Neuronal stem cell (in vitro differentiated cells): ENCODE measurements around the gene PCDHGA11.

Source experiments
- DNase-seq: peaks from one replicate; pipeline ENCODE4 v3.0.0-alpha.2; 2013; ENCODE audit warnings: low spot score
- H2AFZ ChIP-seq: one replicate; pipeline ENCODE4 v1.6.1; 2013; ENCODE audit warnings: mild to moderate bottlenecking, low read length, inconsistent platforms
- H2AK5ac ChIP-seq: 2 replicates; pipeline ENCODE4 v1.6.1; 2013; ENCODE audit warnings: low read depth, mild to moderate bottlenecking, inconsistent platforms, low read length, moderate library complexity, mixed read lengths
- H2BK120ac ChIP-seq: 2 replicates; pipeline ENCODE4 v1.6.1; 2013; ENCODE audit warnings: low read depth, mild to moderate bottlenecking, inconsistent platforms, low read length, moderate library complexity, mixed read lengths
- H2BK12ac ChIP-seq: one replicate; pipeline ENCODE4 v1.6.1; 2013; ENCODE audit warnings: low read length, inconsistent platforms
- H2BK15ac ChIP-seq: 2 replicates; pipeline ENCODE4 v1.6.1; 2013; ENCODE audit warnings: mild to moderate bottlenecking, low read length, inconsistent platforms, mixed read lengths
- H2BK5ac ChIP-seq: one replicate; pipeline ENCODE4 v1.6.1; 2013; ENCODE audit warnings: inconsistent platforms, mild to moderate bottlenecking, low read length, moderate library complexity
- H3K14ac ChIP-seq: one replicate; pipeline ENCODE4 v1.6.1; 2013; ENCODE audit warnings: low read length, inconsistent platforms
- H3K18ac ChIP-seq: 2 replicates; pipeline ENCODE4 v1.6.1; 2013; ENCODE audit warnings: low read length, inconsistent platforms
- H3K23ac ChIP-seq: 2 replicates; pipeline ENCODE4 v1.6.1; 2013; ENCODE audit warnings: low read depth, mild to moderate bottlenecking, mixed read lengths, low read length, inconsistent platforms; ENCODE audit not compliant: poor library complexity
- H3K27ac ChIP-seq: replicated peaks from 3 replicates; pipeline ENCODE4 v1.5.1; 2013; ENCODE audit warnings: low read length, inconsistent platforms
- H3K27me3 ChIP-seq, 3 experiments: 2 replicates each; pipeline ENCODE4 v1.6.1; 2013; ENCODE audit warnings: low read length in 3 of 3, mild to moderate bottlenecking in 2 of 3, inconsistent platforms in 1 of 3, low read depth in 1 of 3, mixed read lengths in 1 of 3, moderate library complexity in 1 of 3; ENCODE audit not compliant: control insufficient read depth in 3 of 3, insufficient read depth in 3 of 3
- H3K36me3 ChIP-seq, 2 donors: replicated peaks in 1 of 2; 2 replicates each; pipeline ENCODE4 v1.6.1; 2013; ENCODE audit warnings: low read length in 2 of 2; ENCODE audit not compliant: control insufficient read depth in 2 of 2, insufficient read depth in 2 of 2
- H3K4ac ChIP-seq: 2 replicates; pipeline ENCODE4 v1.6.1; 2013; ENCODE audit warnings: inconsistent platforms, mild to moderate bottlenecking, low read length, moderate library complexity
- H3K4me1 ChIP-seq, 2 donors: 1 replicate in 1 of 2; 2 replicates in 1 of 2; pipeline ENCODE4 v1.6.1; 2013; ENCODE audit warnings: low read length in 2 of 2, low read depth in 1 of 2; ENCODE audit not compliant: control insufficient read depth in 2 of 2, insufficient read depth in 1 of 2
- H3K4me2 ChIP-seq: one replicate; pipeline ENCODE4 v1.6.1; 2013; ENCODE audit warnings: mild to moderate bottlenecking, low read length, inconsistent platforms; ENCODE audit not compliant: insufficient read depth, poor library complexity, severe bottlenecking
- H3K4me3 ChIP-seq, 2 donors: 2 replicates each; pipeline ENCODE4 v1.5.1; 2013; ENCODE audit warnings: low read length in 2 of 2, mild to moderate bottlenecking in 2 of 2, inconsistent platforms in 1 of 2, moderate library complexity in 1 of 2
- H3K79me1 ChIP-seq: one replicate; pipeline ENCODE4 v1.6.1; 2013; ENCODE audit warnings: low read depth, mild to moderate bottlenecking, inconsistent platforms, low read length, moderate library complexity
- H3K9ac ChIP-seq: one replicate; pipeline ENCODE4 v1.6.1; 2013; ENCODE audit warnings: mild to moderate bottlenecking, low read depth, low read length, inconsistent platforms; ENCODE audit not compliant: poor library complexity
- H3K9me3 ChIP-seq, 2 donors: replicated peaks in 1 of 2; 2 replicates each; pipeline versions ENCODE3 to v1.6.1; 2013; ENCODE audit warnings: low read length in 2 of 2, mild to moderate bottlenecking in 2 of 2, inconsistent platforms in 1 of 2, low read depth in 1 of 2, mixed read lengths in 1 of 2, moderate library complexity in 1 of 2; ENCODE audit not compliant: control insufficient read depth in 2 of 2, insufficient read depth in 1 of 2
- H4K8ac ChIP-seq: one replicate; pipeline ENCODE4 v1.6.1; 2013; ENCODE audit warnings: low read depth, mild to moderate bottlenecking, inconsistent platforms, low read length, moderate library complexity
- H4K91ac ChIP-seq: one replicate; pipeline ENCODE4 v1.6.1; 2013; ENCODE audit warnings: low read length, low read depth, mild to moderate bottlenecking, inconsistent platforms; ENCODE audit not compliant: poor library complexity
- WGBS, 2 donors: extraction: QIAGEN DNeasy Blood & Tissue Kit; methylation state at CpG; one replicate each; pipeline ENCODE4 v1.1.7; 2013; ENCODE audit warnings: missing lambda C conversion rate in 2 of 2, mixed read lengths in 1 of 2; ENCODE audit not compliant: insufficient read length in 2 of 2, insufficient replicate concordance in 1 of 2; ENCODE audit errors: extremely low coverage in 2 of 2; 5-methylcytosine and 5-hydroxymethylcytosine counted together

The PCDHGA11 gene

GRCh38 chr5:141409598-141410306 lies 11.1 kb upstream of the PCDHGA11 start:
- Histone ChIP-seq H2BK120ac (no peak overlapping the region), H4K91ac (no peak overlapping the region), H3K79me1 (no peaks in the 10 kb centered on the region), H3K27ac (no peak overlapping the region), H3K23ac (no peak overlapping the region), H3K9ac (no peak overlapping the region), H2BK15ac (no peak overlapping the region), H3K27me3 (no peaks in the 10 kb centered on the region), H3K4ac (no peak overlapping the region), H3K4me1 (no peaks in the 10 kb centered on the region), H4K8ac (no peak overlapping the region), H3K18ac (no peak overlapping the region), H2BK12ac (no peak overlapping the region), H2BK5ac (no peak overlapping the region), H3K14ac (no peak overlapping the region), H2AK5ac (no peak overlapping the region), H3K9me3 (peaks cover 51 to 93% of the 10 kb centered on the region in 2 donors), H3K36me3 (peaks cover 17 to 35% of the 10 kb centered on the region in 2 donors), H2AFZ (no peak overlapping the region), H3K4me3 (no peak overlapping the region), H3K4me2 (no peak overlapping the region)
- no peak for DNase-seq
- no CpG with 5 or more reads among the region's 64 CpGs for WGBS, 2 donors

GRCh38 chr5:141411575-141411974 lies 9.3 kb upstream of the PCDHGA11 start:
- Histone ChIP-seq H3K36me3 (peaks cover 18 to 44% of the 10 kb centered on the region in 2 donors), H2BK15ac (no peak overlapping the region), H2BK12ac (no peak overlapping the region), H3K9me3 (peaks cover 49 to 93% of the 10 kb centered on the region in 2 donors), H3K79me1 (no peaks in the 10 kb centered on the region), H2BK120ac (no peak overlapping the region), H4K91ac (no peak overlapping the region), H3K27ac (no peak overlapping the region), H3K4me1 (no peaks in the 10 kb centered on the region), H3K14ac (no peak overlapping the region), H3K4ac (no peak overlapping the region), H4K8ac (no peak overlapping the region), H3K4me3 (no peak overlapping the region), H3K4me2 (no peak overlapping the region), H3K27me3 (no peaks in the 10 kb centered on the region), H3K23ac (no peak overlapping the region), H2AK5ac (no peak overlapping the region), H3K9ac (no peak overlapping the region), H2AFZ (no peak overlapping the region), H2BK5ac (no peak overlapping the region), H3K18ac (no peak overlapping the region)
- WGBS, 2 donors = no CpG with 5 or more reads among the region's 3 CpGs
- no peak for DNase-seq

GRCh38 chr5:141412854-141413539 lies 7.9 kb upstream of the PCDHGA11 start, which contains the start of gene PCDHGA10:
Gene PCDHGA10 (plus strand): TSS chr5:141412987. CDS start chr5:141413176, 189 bp downstream.
- H2BK120ac ChIP-seq = no peak within 1 kb of the TSS
- H3K18ac ChIP-seq = no peak within 1 kb of the TSS
- no peaks in the 10 kb centered on the region for H3K27me3 ChIP-seq
- no peak within 1 kb of the TSS for H3K4me2 ChIP-seq
- no peak within 1 kb of the TSS for H3K9ac ChIP-seq
- H4K8ac ChIP-seq = no peak within 1 kb of the TSS
- no peak within 1 kb of the TSS for H3K14ac ChIP-seq
- H3K4me1 ChIP-seq = no peaks in the 10 kb centered on the region
- H3K9me3 ChIP-seq = peaks cover 49 to 96% of the 10 kb centered on the region in 2 donors
- H2BK5ac ChIP-seq = no peak within 1 kb of the TSS
- no peak within 1 kb of the TSS for H2BK15ac ChIP-seq
- H3K4ac ChIP-seq = no peak within 1 kb of the TSS
- H2BK12ac ChIP-seq = no peak within 1 kb of the TSS
- WGBS, 2 donors = no CpG with 5 or more reads among the region's 31 CpGs
- H2AFZ ChIP-seq = peak within 1 kb of the TSS; percentile 75
- H3K27ac ChIP-seq = no peak within 1 kb of the TSS
- no peak within 1 kb of the TSS for H2AK5ac ChIP-seq
- H3K23ac ChIP-seq = no peak within 1 kb of the TSS
- H3K79me1 ChIP-seq = no peaks in the 10 kb centered on the region
- H4K91ac ChIP-seq = no peak within 1 kb of the TSS
- H3K4me3 ChIP-seq = peak within 1 kb of the TSS; percentile 49 to 70
- peak; percentile 18 for DNase-seq
- H3K36me3 ChIP-seq = peaks cover 18 to 51% of the 10 kb centered on the region in 2 donors

- no CpG with 5 or more reads among the region's 25 CpGs for WGBS, 2 donors
- Histone ChIP-seq H4K8ac (no peak overlapping the region), H2AK5ac (no peak overlapping the region), H3K36me3 (peaks cover 21 to 53% of the 10 kb centered on the region in 2 donors), H2BK15ac (no peak overlapping the region), H3K9me3 (peaks cover 54 to 96% of the 10 kb centered on the region in 2 donors), H3K79me1 (no peaks in the 10 kb centered on the region), H3K27me3 (no peaks in the 10 kb centered on the region), H3K14ac (no peak overlapping the region), H3K27ac (no peak overlapping the region), H3K18ac (no peak overlapping the region), H3K4me1 (no peaks in the 10 kb centered on the region), H2BK12ac (no peak overlapping the region), H3K4me3 (peak overlapping the region; percentile 49 to 70), H3K9ac (no peak overlapping the region), H2BK5ac (no peak overlapping the region), H2AFZ (peak overlapping the region; percentile 75), H3K4me2 (no peak overlapping the region), H4K91ac (no peak overlapping the region), H2BK120ac (no peak overlapping the region), H3K23ac (no peak overlapping the region), H3K4ac (no peak overlapping the region)
- no peak for DNase-seq
Measured at GRCh38 chr5:141413540-141414069, 7.2 kb upstream of the PCDHGA11 start.
